ENCODE data around the gene ACCS.

DNA sequence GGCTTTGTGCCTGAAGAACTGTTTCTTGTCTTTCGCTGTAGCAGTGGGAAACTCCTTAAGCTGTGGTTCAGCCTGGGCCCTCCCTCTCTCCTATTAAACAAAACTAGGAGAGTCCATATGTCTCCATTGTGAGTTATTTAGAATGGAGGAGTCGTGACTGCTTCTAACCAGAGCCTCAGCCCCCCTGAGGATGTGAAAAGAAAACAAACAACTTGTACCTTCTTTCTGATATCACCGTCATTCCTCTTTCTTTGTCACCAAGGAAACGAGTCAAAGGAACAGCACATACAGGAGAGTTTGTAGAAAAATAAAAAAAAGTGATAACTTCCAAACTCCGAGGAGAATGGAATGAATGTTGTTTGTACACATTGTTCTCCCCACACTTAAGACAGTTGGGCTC lies 17.8 kb downstream of the ACCS start:
- no peak for TF ChIP-seq POLR2AphosphoS5 (IDR thresholded peaks at IDR 0.05; ENCODE audit: low read depth, low read length)
- TF ChIP-seq, protein P1, sequence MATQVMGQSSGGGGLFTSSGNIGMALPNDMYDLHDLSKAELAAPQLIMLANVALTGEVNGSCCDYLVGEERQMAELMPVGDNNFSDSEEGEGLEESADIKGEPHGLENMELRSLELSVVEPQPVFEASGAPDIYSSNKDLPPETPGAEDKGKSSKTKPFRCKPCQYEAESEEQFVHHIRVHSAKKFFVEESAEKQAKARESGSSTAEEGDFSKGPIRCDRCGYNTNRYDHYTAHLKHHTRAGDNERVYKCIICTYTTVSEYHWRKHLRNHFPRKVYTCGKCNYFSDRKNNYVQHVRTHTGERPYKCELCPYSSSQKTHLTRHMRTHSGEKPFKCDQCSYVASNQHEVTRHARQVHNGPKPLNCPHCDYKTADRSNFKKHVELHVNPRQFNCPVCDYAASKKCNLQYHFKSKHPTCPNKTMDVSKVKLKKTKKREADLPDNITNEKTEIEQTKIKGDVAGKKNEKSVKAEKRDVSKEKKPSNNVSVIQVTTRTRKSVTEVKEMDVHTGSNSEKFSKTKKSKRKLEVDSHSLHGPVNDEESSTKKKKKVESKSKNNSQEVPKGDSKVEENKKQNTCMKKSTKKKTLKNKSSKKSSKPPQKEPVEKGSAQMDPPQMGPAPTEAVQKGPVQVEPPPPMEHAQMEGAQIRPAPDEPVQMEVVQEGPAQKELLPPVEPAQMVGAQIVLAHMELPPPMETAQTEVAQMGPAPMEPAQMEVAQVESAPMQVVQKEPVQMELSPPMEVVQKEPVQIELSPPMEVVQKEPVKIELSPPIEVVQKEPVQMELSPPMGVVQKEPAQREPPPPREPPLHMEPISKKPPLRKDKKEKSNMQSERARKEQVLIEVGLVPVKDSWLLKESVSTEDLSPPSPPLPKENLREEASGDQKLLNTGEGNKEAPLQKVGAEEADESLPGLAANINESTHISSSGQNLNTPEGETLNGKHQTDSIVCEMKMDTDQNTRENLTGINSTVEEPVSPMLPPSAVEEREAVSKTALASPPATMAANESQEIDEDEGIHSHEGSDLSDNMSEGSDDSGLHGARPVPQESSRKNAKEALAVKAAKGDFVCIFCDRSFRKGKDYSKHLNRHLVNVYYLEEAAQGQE (IDR thresholded peaks at IDR 0.05; ENCODE audit: insufficient read depth in 1 of 2, low read depth in 2 of 2, low read length in 2 of 2), result no peak
- no peak for TF ChIP-seq TAF1 (IDR thresholded peaks at IDR 0.05; ENCODE audit: borderline replicate concordance, insufficient read depth, low read length)
- no peak for TF ChIP-seq SIN3A (IDR thresholded peaks at IDR 0.05; ENCODE audit: borderline replicate concordance, insufficient read depth, low read length)
- TF ChIP-seq FOXP2 (optimal IDR thresholded peaks at IDR 0.05; ENCODE audit: borderline replicate concordance, extremely low read depth, extremely low read length, insufficient read depth), result no peak
